GM18508 (cell line): ENCODE data around the gene TAS2R19.
"Not testable (repeated sequence)": the region's sequence is repeated elsewhere in the genome, so short reads cannot be mapped to it uniquely, and the experiment has no call there.

Experiments
- ATAC-seq: cut with Tn5 transposase; IDR thresholded peaks from one replicate; pipeline ENCODE4 v1.9.1; 2021; ENCODE audit warnings: moderate number of reproducible peaks; ENCODE audit not compliant: insufficient read depth, unreplicated experiment

TAS2R19 gene

DNA sequence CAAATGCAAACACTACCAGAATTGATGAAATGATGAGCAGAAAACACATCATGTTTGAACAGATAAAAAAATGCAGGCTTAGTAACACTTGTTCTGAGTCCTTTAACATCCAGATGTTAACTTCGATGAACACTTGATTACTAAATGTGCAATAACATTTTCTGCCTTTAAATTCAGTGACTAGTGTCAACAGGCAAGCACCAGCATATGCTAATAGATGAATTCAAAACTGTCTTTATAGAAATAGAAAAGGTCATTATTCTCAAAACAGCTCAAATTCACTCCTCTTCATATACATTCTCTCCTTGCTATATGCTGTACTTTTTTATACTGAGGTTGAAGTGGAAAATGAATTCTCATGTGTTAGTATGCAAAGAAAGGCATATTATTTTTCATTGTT lies at the start of gene TAS2R19:
TAS2R19 (minus strand) TSS at position 101 of the 400 bp plus-strand sequence; CDS start at position 52, 49 bp downstream.
- no peak for ATAC-seq

GRCh38 chr12:11071414-11071813 lies 49.0 kb upstream of the TAS2R19 start:
- ATAC-seq, result no peak

DNA sequence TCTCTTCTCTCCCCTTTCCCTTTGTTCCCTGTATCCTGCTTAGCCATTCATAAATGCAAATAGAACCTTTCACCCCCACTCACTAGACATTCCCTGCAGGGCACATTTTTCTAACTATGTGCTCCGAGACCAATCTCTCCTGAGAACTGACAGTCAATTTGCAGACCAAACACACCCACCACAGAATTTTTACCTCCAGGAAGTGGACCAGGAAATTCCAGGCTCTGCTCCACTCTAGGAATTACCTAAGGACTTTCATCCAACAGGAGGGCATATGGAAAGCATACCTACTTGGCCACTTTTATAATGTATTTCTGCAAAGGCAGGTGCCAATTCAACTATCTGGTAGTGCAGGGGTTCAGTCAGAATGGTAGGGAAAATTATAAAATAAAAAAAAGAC lies 48.6 kb upstream of the TAS2R19 start:
- ATAC-seq, result no peak

- ATAC-seq, result no peak
These were observed 47.5 kb upstream of the TAS2R19 start for GRCh38 chr12:11069854-11070365.

DNA sequence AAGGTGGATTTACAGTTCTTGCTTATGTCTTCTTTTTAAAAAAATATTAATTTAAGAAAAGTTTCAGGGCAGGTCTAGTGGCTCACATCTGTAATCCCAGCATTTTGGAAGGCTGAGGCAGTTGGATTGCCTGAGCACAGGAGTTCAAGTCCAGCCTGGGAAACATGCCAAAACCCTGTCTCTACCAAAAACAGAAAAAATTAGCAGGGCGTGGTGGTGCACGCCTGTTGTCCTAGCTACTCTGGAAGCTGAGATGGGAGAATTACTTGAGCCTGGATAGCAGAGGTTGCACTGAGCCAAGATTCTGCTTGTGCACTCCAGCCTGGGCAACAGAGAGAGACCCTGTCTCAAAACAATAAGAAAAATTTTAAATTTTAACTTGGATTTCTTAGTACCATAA lies 45.1 kb upstream of the TAS2R19 start:
- no peak for ATAC-seq

DNA sequence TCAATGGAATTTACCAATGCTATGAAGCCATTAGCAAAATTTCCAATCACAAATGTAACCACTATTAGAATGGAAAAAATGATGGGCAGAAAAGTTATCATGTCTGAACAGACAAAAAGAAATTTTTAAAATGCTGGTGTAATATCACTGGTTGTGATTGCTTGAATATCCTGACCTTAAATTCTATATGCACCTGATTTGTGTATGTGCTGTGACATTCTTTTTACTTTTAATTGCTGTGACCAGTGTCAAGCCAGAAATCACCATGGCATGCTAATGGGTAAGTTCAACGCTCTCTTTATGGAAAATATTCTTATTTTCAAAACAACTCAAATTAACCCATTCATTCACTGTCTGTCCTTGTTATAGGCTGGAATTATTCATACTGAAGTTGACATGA lies 39.8 kb upstream of the TAS2R19 start, which contains the start of gene TAS2R46:
TAS2R46 (minus strand) TSS at position 101 of the 400 bp plus-strand sequence; CDS start at position 101, 0 bp downstream.
- ATAC-seq, result not testable (repeated sequence)

DNA sequence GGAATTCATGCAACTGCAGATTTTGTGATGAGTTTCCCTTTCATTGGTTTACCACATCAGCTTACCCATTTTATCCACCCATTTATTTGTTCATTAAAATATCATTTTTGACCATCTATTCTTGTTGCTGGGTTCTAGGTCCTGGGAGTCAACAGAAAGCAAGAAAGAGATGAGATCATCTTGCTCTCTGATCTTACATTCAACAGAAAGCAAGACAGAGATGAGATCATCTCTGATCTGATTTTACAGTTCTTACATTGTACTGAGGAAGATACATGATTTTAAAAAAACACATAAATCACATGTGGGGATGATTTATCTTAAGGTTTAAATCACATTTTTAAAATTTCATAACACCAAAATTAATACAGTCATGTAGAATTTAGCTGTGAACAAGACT lies 37.4 kb upstream of the TAS2R19 start:
- no peak for ATAC-seq

GRCh38 chr12:11059041-11059440 lies 36.6 kb upstream of the TAS2R19 start:
- ATAC-seq, result no peak

DNA sequence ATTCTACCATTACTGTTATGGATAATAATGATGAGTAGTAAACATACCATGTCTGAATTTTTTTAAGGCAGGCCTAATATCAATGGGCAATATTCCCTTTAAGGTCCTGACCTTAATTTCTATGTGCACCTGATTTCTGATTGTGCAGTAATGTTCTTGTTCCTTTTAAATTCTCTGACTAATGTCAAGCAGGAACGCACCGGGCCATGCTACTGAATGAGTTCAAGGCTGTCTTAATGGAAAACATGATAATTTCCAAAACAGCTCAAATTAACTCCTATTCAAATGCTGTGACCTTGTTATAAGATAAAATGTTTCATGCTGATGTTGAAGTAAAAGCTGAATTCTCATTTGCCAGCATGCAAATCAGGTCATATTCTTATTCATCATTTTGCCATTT lies 32.9 kb upstream of the TAS2R19 start:
- no peak for ATAC-seq

DNA sequence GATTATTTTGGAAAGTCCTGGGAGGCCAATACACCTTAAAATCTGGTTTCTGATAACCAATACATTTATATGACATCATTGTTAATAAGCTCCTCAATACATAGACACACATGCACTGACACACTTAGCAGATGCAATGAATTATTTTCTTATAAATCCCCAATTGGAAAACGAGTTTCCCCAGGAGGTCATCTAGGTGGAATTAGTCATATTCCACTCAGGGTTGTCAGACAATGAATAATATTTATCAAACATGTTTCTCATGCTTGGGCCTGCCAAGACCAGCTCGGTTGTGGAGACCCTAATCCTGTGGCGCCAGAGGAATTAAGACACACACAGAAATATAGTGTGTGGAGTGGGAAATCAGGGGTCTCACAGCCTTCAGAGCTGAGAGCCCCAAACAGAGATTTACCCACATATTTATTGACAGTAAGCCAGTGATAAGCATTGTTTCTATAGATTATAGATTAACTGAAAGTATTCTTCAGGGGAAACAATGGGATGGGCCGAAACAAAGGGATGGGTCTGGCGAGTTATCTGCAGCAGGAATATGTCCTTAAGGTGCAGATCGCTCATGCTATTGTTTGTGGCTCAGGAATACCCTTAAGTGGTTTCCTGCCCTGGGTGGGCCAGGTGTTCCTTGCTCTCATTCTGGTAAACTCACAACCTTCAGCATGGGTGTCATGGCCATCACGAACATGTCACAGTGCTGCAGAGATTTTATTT lies 27.5 kb upstream of the TAS2R19 start:
- not testable (repeated sequence) for ATAC-seq

DNA sequence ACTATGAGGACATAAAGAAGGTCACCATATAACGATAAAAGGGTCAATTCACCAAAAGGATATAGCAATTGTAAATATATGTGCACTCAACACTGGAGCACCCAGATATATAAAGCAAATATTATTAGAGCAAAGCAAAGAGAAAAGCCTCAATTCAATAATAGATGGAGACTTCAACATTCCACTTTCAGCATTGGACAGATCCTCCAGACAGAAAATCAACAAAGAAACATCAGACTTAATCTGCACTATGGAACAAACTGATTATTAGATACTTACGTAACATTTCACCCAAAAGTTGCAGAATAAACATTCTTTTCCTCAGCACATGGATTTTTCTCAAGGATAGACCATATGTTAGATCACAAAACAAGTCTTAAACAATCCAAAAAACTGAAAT lies 18.9 kb upstream of the TAS2R19 start:
- ATAC-seq, result not testable (repeated sequence)

DNA sequence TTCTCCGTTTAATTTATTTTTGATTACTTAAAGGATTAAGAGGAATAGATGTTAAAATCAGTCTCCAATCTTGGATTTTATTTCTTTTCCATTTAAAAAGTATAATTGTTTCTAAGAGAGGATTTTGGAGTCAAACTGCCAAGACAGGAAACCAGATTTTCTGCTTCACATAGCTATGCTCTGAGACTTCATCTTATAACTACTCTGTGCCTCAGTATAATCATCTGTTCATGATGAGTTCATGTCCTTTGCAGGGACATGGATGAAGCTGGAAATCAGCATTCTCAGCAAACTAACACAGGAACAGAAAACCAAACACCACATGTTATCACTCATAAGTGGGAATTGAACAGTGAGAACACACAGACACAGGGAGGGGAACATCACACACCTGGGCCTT lies 17.7 kb upstream of the TAS2R19 start:
- ATAC-seq, result no peak

DNA sequence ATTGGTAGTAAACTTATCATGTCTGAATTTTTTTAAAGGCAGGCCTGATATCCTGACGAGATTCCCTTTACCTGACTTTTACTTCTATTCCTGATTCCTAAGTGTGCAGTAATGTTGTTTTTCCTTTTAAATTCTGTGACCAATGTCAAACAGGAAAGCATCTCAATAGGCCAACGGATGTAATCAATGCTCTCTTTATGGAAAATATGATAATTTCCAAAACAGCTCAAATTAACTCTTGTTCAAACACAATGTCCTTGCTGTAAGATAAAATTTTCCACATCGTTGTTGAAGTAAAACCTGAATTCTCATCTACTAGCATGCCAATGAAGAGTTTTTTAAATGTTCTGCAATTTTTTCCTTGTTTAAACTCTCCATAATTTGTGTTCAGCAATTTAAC lies 16.8 kb upstream of the TAS2R19 start:
- no peak for ATAC-seq

- peak; percentile 79 for ATAC-seq
These were observed 11.5 kb upstream of the TAS2R19 start for GRCh38 chr12:11033959-11034358.

GRCh38 chr12:11031307-11031706 lies 8.9 kb upstream of the TAS2R19 start, which contains the start of gene TAS2R31:
Gene TAS2R31, minus strand, starts transcription at chr12:11031407. Its CDS starts 72 bp downstream, at chr12:11031335.
- ATAC-seq, result no peak

DNA sequence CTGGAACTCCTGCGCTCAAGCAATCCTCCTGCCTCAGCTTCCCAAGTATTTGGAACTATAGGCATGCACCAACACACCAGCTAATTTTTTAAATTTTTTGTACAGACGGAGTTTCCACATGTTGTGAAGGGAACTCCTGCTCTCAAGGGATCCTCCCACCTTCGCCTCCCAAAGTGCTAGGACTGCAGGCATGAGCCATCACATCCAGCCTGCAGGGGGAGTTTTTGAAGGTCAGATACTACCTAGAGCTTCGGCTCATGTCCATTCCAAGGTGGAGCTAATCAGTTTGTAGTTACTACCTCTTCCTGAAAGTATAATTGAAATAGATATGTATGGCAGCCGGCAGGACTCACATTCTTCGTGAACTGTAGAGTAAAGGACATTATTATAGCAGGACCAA lies 3.7 kb upstream of the TAS2R19 start:
- ATAC-seq, result no peak

- ATAC-seq, result no peak
These were observed 967 bp upstream of the TAS2R19 start for GRCh38 chr12:11023387-11023786.

DNA sequence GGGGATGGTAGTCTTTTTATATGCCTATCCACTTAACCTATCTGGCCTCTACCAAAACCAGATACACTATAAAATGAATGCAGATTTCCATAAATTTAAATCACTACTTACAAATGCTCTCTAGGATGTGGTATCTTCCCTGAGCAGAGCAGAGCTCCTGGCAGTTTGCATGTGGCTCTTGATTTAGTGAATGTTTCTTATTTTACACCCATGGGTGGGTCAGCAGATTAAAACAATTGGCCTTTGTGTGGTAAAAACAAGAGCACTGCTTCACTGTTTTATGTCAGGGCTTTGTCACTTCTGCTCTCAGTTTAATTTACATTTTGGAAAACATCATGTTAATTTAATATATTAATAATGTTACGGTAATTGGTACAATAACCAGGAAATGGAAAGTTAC lies 5.5 kb downstream of the TAS2R19 start:
- ATAC-seq, result no peak

- ATAC-seq, result no peak
These were observed 6.5 kb downstream of the TAS2R19 start for GRCh38 chr12:11015775-11016430.

- no peak for ATAC-seq
These were observed 8.2 kb downstream of the TAS2R19 start for GRCh38 chr12:11014234-11014633.

- ATAC-seq, result no peak
These were observed 14.8 kb downstream of the TAS2R19 start for GRCh38 chr12:11007608-11008007.
